ENCODE results near the gene OPCML.

Gene OPCML

DNA sequence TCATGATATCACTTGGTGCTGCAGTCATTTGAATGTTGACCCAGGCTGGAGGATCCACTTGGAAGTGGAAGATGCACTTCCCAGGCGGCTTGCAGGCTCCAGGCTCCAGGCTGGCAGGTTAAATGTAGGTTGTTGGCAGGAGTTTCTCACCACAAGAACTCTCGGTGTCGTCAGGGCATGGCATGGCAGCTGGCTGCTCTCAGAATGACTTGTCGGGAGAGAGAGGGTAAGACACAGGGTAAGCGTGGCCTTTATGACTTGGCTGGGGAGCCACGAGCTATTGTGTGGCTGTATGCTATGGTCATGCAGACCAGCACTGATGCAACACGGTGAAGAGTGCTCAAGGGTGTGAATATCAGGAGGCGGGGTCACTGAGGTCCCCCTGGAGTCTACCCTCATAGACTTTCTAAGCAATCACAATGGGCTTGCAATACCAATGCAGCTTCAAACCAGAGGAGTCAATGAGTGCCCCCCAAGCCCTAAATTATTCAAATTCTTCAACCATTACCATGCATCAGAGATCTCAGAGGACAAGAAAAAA, 1027.7 kb downstream of the OPCML start:
- DNase-seq, result peak; percentile 94

DNA sequence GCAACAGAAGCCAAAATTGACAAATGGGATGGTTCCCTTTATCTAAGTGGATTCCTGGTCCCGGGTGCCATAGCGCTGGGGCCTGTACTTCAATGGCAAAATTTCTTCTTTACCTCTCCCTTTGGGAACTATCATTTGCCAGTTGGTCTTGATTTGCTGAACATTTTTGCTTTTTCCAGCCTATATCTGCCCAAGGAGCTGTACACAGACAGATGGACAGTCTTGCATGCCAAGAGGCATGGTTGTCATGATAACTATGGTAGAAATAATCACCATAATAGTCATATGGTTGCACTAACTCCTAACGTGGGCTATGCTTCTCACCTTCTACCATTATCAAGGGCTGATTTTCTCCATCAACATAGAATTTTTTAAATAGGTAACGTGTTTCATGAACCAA, 1030.9 kb downstream of the OPCML start:
- DNase-seq, result no peak

DNA sequence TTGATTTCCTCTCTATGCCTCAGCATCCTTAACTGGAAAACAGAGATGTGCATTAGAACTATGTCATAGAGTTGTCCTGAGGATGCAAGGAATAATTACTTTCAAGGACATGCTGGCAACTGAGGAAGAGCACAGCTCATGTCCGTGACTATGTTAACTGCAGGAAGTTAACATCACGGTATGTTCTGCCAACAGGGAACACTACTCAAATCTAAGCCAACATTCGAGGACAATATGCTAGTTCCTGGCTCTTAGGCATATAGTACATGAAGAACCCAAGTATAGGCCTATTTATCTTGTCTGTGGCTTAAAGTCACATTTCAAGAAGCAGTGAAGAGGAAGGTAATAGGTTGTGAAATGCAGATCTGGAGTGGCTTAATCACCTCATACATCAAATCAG, 1032.6 kb downstream of the OPCML start:
- DNase-seq, result no peak

DNA sequence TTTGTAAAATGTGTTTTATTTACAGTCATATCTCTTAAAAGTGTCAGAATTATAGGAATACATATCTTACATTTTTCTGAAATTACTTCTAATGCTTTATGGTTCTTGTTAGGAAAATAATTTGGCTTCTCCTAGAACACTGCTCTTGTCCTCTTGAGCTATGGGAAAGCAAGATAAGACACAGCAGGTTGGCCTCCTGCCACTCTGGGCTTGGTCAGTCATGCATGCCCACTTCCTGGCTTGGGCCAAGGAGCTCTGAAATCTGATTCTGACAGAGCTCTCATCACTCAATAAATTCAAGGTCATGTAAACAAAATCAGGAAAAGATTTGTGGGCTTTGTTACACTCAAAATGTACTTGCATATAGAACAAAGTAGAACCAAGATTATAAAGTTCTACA, 1036.0 kb downstream of the OPCML start:
- peak; percentile 82 for DNase-seq

DNA sequence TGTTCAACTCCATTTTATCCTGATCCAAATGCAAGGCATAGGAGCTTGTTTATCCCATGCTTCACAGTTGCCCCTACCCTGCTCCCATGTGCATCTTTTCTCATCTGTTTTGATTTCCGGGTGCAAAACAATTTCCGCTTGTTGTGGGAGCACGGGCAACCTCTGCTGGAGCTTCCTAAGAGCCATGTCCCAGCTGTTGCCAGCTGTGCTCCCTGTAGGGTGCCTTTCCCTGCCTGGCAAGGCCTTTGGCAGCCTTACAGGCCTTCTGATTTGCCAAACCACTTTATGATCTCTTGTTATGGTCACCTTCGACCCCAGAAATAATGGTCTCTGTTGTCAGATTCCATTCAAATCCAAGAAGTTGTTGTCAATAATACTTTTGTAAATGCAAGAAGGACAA, 1038.5 kb downstream of the OPCML start:
- no peak for DNase-seq

DNA sequence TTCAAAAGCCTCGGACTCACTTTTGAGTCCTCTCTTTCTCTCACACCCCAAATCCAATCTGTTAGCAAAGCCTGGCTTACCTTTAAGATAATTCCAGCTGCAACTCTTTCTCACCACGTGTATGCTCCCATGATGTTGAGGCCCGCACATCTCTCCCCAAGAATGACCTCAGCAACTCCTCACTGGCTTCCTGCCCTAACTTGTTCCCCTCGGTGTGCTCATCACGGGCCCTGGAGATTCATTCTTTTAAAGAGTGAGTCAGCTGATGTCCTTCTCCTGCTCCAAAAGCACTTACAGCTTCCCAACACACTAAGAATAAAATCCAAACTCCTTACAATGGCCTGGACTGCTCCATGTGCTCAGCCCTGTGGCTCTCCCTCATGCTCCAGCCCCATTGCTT, 1041.3 kb downstream of the OPCML start:
- no peak for DNase-seq

DNA sequence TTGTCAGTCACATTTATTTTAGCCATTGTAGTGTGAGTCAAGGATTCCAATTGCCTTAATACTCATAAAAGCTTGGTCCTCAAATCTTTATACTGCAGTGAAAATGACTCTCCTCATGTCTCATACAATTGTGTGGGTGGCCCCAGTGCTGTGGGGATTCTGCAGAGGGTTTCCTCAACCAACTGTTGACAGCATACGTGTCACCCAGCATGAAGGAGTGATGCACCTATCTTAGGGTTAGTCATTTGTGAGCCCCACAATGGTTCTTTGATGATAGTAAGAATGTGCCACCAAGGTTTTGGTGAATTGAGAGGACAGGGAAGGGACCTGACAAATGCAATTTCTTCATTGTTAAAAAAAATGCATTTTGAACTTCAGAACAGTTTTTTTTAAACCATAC, 1046.2 kb downstream of the OPCML start:
- no peak for DNase-seq

DNA sequence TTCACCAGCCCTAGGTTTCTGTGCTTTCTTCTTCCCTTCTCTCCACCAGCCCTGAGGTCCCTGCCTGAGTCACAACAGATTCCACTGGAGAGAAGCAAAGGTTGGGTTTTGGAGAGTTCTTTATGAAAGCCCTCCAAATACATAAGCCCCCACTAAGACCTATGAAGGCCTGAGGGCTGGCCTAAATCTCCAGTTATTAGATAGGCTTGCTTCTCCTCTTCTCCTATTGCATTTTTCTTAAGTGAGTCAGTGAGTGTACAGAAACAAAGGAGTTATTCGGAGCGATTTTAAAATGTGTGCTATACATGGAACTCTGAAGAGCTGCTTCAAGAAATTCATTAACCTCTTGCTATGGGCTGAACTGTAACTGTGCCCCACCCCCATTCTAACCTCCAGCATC, 1057.3 kb downstream of the OPCML start:
- DNase-seq, result no peak

DNA sequence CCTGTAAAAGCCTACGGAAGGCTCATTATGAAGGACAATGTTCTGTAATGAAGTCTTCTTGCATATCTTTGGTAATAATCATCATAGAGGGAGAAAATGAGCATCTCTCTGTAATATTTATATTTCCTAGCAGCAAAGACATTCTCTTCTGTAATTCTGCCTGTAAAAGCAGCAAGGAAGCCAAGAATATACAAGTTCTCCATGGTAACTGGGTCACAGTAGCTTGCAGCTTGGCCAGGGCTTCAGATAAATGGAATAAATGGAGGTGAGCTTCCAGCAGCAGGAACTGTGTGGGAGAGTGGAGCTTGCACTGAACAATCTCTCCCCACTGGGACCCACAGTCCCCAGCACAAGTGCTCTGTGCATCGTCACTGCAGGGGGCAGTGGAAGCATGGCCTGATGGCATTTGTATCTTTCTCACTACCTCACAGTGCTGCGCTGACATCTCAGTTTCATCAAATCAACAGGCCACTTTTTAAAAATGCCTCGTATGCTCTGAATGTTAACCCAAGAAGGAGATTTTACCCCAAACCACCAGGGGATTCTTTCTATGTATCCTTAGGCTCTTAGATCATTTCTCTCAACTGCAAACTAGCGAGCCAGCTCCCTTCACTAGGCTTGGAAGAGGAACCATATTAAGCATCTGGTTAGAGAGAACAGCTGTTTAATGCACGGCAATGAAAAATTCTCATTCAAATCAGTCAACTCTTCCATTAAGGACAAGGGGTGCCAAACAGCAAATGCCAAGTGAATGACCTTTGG, 1059.7 kb downstream of the OPCML start:
- DNase-seq, result no peak

DNA sequence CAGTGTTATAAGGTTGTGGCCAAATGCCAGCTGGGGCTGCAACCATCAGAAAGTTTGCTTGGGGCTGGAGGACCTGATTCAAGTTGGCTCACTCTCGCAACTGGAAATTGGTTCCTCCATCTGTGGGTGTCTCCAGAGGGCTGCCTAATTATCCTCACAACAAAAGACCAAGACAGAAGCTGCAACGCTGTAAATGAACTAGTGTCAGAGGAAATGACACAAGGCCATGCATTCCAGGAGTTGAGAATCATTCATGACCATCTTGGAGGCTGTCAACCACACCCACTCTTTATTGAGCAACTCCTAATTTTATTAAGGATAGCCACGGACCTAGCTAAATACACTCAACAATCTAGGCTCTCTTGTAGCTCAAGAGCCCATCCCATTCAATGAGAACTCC, 1060.8 kb downstream of the OPCML start:
- DNase-seq, result no peak

DNA sequence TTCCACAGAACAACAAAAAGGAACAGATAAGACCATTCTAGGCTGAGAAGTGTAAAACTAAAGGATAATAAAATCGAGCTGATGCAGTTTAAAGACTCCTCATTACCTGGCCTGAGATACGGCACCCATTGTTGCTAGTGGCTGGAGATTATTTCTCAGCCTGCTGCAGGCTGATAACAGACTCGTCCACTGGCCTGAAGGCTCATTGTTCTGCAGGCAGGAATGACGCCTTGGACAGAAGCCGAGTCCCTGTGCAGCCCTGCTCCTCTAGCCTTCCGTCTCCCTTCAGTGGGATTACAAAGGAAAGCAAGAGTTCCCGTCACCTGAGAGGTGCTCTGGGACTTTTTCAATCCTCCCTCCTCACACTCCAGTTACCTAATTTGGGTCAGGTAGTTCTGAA, 1065.3 kb downstream of the OPCML start:
- DNase-seq, result no peak

DNA sequence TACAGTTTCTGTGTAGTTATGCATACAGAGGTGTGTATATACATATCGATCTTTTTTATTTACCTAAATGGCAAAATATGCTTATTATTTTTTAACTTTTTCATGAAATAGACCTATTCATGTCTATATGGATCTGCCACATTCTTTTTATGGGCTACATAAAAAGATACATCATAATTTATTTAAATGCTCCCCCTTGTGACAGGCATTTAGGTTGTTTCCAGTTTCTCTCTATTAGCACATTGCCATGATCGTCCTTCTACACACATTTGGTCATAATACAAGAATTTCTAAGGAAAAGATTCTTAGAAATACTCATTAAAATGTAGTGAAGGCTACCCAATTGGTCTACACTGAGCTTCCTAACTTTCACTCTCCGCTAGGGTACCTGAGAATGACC, 1067.4 kb downstream of the OPCML start:
- DNase-seq, result no peak

DNA sequence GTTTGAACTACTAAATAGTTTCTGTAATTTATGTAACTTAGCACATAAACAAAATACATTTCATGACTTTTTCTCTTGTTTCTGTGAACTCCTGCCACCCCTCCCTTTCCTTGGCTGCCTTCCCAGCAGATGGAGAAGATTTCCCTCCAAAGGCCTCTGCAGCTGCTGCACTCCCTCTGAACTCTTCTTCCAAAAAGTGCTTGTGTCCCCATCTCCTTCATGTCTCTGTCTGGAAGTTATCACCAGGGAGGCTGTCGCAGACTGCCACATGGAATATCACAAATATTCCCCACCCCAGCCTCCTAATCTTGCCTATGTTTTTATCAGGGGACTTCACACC, 1068.3 kb downstream of the OPCML start:
- DNase-seq, result no peak

DNA sequence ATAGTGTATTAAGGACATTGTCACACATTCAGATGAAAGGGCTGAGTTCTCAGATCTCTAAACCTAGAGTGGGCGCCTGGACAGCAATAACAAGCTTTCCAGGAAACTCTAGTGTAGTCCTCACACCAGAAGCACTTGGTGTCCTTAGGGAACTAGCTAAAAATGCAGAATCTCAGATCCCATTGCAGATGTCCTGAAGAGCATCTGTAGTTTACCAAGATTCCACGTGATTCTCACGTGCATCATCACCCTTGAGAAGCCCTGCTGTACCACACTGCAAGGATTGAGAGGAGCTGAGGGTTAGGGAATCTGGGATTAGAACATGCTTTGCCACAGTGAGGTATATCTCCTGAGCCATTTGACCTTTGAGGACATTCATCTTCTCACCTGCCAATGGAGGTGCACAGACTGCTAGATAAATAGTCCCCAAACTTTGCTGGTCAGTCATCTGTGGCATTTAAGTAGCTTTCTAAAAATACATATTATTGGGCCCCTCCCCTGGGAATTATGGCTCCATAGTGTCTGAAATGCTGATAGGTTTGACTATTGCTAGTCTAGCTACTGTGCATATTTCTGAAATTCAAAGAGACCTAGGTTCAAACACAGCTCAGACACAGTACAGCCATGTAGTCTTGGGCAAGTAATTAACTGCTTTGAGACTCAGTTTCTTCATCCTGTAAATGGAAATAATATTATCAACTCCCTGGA, 1068.9 kb downstream of the OPCML start:
- no peak for DNase-seq

DNA sequence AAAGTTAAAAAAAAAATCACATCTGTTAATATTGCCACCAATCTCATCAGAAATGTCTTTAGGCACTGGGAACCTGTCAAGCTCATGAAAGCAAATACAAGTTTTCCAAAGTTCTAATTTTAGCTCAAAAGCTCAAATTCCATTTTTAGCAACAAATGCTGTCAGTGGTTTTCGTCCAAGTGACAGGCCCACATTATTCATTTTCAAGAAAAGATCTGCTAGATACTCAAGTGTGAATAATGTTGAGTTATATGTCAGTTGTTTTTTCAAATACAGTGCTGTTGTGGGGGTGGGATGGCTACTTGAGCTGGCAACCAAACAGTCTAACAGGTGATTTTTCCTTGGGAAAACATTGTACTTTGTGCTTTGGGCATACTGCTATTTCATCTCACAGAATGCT, 1072.6 kb downstream of the OPCML start:
- no peak for DNase-seq

DNA sequence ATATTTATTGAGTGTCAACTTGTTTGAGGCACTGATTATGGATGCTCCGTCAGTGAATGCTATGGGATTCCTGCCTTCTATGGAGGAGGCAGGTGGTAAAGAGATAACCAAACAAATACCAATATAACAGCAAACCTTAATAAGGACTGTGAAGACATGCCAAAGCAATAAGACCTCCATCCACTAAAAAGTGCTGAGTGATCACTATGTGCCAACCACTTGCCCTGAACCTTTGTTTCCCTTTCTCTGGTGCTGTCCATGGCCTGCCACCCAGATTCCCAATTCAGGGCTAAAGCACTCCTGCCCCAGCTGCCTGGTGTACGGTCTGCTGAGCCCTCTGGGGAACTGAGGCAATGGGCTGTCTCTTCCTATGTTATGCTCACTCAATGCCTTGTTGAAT, 1074.9 kb downstream of the OPCML start:
- DNase-seq, result no peak

DNA sequence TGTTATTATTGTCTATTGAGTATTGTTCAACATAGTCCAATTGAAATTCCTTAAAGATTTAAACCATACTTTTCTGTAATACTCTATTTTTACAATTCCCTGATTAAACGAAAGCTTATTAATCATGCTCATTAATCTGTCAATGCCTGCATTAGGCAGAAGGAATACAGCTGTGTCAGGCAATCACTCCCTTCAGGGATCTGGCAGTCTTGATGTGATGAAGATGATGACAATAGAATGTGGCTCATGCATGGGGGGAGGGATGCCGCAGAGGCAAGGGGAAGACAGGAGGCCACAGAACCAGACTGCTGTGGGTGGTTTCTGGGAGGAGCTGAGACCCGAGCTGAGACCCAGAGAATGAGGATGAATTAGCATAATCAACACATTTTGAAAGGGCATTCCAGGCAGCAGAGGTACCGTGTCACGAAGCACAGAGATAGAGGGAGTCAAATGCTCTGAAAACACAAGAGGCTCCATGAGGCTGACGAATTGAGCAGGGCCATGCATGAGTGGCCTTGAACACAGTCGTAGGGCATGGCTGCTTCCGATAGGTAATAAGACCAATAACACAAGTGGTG, 1075.5 kb downstream of the OPCML start:
- no peak for DNase-seq

DNA sequence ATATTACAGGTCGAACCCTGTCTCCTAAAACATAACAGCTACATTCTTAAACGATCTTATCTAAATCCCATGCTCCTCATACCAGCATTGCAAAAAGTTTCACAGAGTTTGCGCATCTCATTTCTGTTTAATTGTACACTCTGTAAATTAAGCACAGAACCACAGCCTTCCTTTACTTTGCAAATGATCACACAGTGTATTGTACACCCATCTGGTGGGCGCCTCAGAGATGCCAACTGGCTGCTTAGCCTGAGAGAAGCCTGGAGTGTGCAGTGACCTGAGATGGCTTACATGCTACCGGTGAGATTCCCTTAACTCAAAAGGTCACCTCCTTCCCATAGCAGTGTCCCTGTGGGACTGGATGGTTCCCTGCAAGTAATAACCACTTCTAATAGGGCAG, 1077.3 kb downstream of the OPCML start:
- no peak for DNase-seq

DNA sequence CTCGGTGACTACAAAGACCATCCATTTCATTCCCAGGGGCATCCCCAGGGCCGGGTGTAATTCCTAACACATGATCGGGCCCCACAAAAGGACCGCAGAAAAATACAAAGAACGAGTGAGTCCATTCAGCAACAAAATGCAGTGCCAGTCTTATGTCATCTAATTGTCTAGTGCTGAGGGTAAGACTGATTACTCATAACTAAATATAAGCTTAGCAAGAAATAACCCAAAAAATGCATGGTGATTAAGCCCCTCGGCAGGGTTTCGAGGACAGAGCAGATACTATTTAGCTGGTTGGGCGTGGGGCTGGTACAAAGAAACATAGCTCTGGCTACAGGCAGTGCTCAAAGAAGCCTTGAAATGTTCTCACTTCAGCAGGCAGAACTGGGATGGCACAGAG, 1078.9 kb downstream of the OPCML start:
- DNase-seq, result no peak

DNA sequence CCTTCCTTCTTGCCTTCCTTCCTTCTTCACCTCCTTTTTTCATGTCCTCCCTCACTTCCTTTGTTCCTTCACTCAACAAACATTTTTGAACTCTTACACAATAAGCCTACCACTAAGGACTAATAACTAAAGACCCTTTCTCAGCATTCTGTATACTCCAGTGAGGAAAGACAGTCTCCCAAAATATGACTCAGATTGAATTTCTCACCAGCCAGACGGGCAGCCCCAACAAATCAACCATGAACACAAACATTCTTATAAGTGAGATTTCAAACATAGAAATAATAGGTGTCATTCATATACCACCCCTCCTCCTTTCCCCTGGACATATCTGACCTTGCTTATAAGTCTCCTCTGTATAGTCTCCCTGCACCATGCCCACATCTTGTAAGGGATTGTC, 1079.7 kb downstream of the OPCML start:
- DNase-seq, result no peak

DNA sequence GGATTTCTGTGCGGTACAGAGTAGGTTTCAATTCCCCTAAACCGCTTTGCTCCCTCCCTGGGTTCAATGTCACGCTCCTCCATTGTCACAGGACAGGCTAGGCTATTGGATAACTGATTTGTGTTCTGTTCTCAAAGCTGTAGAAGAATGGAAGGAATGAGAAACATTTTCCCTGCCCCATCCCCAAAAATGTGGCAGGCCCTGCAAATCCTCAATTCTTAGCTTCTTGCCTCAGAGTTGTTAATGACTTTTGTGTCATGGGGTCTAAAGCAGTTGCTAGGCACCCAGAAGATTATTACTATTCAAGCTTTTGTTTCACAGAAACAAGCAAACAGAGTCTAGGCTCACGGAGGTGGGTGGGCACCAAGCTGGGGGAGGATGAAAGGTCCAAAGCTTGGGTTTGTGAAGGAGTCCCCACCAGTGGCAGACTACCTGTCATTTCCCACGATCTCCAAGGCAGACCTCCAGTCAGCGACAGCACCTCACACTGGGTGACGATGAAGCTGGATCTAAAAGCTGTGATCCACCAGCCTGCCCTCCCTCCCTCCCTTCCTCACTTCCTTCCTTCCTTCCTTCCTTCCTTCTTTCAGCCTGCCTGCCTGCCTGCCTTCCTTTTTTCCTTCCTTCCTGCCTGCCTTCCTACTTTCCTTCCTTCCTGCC, 1080.2 kb downstream of the OPCML start:
- no peak for DNase-seq

DNA sequence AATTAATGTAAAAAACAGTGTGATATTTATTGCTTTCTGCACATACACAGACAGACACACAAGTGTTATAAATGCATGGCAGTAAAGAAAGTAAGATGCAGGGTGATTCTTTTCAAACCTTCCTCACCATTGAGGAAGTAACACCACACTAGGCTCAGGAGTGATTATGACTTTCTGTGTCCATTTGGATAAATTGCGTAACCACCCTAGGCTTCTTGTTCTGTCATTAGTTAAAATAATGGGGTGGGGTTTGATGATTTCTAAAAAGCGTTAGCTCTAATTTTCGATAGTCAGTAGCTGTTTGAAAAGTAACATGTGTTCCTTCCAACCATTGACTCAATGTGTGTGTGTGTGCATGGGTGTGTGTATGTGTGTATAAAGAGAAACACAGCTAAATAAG, 1081.7 kb downstream of the OPCML start:
- DNase-seq, result no peak

DNA sequence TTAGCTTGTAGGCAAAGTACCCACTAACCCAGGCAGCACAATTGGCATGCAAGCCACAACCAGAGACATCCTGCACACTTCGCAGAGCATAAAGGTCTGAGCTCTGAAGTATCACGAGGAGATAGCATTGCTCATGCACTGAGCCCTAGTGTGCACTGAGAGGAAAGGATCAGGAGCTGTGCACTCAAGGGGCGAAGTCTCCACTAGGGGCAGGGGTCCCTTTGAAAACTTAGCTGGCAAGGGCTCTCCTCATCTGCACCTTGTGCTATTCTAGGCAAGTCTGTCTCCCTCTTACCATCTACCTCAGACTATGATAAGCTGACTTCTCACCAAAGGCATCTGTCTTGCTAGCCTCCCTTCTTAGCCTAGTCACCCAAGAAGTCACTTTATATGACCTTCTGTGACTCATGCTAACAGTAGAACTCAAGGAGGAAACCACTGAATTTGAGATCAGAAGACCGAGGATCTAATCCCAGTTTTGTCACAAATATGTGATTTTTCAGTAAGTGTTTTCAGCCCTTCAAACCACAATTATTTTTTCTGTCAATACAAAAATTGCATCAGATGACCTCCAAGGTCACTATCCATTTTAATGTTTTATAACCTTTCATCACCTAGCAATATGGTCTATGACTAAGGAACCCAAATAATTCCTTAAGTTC, 1083.8 kb downstream of the OPCML start:
- DNase-seq, result no peak

Measured in DMS79 (cell line).